Caki2 (cell line): ENCODE measurements around the gene TSR1. TPM values are rescaled to one million over a fixed set of nuclear protein-coding genes. Genes with fewer than 3 reads are reported as not detected.

Experiments used
- DNase-seq: peaks from one replicate; pipeline ENCODE4 v3.0.0-alpha.2; 2015; ENCODE audit warnings: low read depth
- in situ Hi-C: cut with HindIII; loops from 2 replicates; pipeline ENCODE4 v1.10.0; 2016; ENCODE audit warnings: low sequenced_read_pairs, low pct_unique_long_range_greater_than_20kb, mixed read lengths
- total RNA-seq: library from RNA; depleted of rRNA; stranded (reverse); fragments of >200 nt; shearing (Covaris generic); gene quantifications from 2 replicates; pipeline ENCODE4 v1.2.3, GENCODE V29; 2014; ENCODE audit warnings: low replicate concordance; rRNA removed

Gene TSR1
- total RNA-seq, 1 experiment from 2014 or later, result 29.1 TPM

GRCh38 chr17:2303204-2304188 lies 32.8 kb downstream of the TSR1 start, which contains the start of the genes SMG6 and SRR:
SMG6 (minus strand) TSS chr17:2303785; CDS start chr17:2303720, 65 bp downstream.
SRR (plus strand) TSS chr17:2303950; CDS start chr17:2315561, 11,611 bp downstream.
- peak; percentile 79 for DNase-seq
- in situ Hi-C loops, result no loop called here

DNA sequence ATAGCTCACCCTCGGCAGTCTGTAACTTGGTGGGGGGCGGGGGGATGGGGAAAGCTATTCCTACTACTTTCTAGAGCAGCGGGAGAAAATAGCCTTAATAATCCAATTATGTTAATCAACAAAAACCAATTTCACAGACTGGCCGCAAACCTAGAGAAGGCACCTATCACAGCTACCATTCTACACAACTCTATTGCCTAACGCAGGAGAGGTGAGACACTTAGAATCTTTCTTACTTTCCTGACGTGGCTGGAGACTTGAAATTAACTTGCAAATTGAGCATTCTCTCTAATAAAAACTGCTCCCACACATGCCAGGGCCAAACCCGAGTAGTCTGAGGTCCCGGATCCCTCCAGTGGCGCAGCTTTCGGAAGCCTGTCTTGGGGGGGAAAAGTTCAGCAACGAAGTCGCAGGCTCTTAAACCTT lies 33.5 kb downstream of the TSR1 start:
- in situ Hi-C loops, result no loop called here
- DNase-seq, result no peak

DNA sequence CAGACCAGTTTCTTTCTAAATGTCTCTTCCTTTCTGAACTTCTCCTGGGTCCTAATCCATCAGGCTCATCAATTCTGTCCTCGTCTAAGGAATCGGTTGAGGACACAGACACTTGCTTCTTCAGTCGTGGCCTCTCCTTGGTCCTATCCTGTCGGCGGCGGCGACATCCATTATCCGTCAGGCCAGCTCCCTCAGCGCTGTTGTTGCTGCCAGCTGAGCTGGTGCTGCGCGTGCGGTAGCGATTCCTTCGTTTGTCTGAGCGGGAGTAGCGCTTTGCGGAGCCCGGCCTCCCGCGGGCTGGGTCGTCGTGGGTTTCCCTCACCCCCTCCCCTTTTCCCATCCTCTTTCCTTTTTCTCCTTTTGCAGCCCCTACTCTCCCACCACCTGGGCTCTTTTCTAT lies 36.5 kb downstream of the TSR1 start:
- no peak for DNase-seq
- in situ Hi-C loops, result no loop called here

DNA sequence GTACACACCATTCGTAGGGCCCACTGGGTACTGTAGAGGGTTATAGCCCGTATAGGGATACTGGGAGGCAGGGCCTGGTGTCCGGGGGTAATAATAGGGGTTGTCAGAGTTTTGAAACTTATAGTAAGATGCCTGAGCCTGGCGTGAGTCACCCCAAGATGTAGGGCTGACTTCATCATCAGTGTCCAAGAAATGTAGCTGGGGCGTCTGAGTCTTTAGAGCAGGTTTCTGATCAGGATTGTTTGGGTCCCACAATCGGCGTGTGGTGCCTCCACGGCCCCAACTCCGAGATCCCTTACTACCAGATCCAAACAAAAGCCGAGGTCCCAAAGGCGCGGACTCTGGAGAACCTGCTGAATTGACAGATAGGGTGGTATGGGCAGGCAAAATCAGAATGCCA lies 37.1 kb downstream of the TSR1 start:
- in situ Hi-C loops, result no loop called here
- no peak for DNase-seq

- in situ Hi-C loops, result no loop called here
- DNase-seq, result no peak
Observed at GRCh38 chr17:2297023-2297422, 39.2 kb downstream of the TSR1 start.

DNA sequence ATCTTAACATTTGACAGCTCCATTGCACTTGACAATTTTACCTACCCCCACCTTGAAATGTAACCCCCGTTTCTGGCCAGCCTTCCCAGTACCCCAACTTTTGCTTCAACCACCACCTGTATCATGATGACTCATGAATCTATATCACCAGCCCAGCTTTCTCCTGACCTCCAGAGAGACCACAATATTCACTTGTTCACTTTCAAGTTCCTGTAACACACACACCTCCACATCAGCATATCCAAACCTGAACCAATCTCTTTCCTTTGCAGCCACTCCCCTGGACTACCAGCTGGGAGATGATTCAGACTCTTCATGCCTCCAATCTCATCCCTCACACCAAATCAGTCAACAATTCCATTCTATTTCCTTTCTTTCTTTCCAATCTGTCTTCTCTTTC lies 40.7 kb downstream of the TSR1 start:
- DNase-seq, result peak; percentile 41
- in situ Hi-C loops, result no loop called here

- in situ Hi-C loops, result no loop called here
- DNase-seq, result no peak
Observed at GRCh38 chr17:2292100-2292499, 44.2 kb downstream of the TSR1 start.

DNA sequence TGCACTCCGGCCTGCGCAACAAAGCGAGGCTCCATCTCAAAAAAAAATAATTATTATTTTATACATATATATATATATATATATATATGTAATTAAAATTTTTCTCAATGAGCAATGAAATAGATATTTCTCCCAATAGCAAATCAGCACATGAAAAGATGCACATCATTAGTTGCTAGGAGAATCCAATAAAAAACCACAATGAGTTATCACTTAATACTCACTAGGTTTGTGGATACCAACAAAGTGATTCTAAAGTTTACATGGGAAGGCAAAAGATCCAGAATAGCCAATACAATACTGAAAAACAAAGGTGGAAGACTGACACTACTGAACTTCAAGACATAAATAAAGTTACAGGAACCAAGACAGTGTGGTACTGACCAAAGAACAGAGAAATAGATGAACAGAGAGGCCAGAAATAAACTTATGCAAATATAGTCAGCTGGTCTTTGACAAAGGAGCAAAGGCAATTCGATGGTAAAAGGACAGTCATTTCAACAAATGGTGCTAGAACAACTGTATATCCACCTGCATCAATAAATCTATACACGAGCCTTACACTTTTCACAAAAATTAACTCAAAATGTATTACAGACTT lies 46.3 kb downstream of the TSR1 start:
- DNase-seq, result no peak
- in situ Hi-C loops, result no loop called here

DNA sequence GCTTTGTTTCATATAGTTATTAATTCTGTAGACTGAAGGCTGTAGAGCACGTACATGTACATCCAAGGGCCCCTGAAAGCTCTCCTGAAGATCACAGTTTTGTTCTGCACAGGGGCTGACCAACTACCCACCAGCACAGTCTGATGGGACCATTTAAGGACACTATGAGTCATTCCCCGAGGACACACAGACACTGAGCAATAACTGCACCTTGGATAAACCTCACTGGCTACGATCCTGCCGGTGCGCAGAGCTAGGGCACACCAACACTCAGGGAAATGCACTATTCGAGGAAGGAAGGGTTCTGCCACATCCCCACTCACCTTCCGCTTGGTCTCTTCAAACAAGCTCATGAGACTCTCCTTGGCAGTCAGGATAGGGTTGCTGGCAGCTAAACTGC lies 53.0 kb downstream of the TSR1 start:
- DNase-seq, result no peak
- in situ Hi-C loops, result no loop called here

GRCh38 chr17:2282297-2282873 lies 53.9 kb downstream of the TSR1 start:
- peak; percentile 59 for DNase-seq
- in situ Hi-C loops, result no loop called here

- no peak for DNase-seq
- in situ Hi-C loops, result no loop called here
Observed at GRCh38 chr17:2279707-2280106, 56.5 kb downstream of the TSR1 start.

DNA sequence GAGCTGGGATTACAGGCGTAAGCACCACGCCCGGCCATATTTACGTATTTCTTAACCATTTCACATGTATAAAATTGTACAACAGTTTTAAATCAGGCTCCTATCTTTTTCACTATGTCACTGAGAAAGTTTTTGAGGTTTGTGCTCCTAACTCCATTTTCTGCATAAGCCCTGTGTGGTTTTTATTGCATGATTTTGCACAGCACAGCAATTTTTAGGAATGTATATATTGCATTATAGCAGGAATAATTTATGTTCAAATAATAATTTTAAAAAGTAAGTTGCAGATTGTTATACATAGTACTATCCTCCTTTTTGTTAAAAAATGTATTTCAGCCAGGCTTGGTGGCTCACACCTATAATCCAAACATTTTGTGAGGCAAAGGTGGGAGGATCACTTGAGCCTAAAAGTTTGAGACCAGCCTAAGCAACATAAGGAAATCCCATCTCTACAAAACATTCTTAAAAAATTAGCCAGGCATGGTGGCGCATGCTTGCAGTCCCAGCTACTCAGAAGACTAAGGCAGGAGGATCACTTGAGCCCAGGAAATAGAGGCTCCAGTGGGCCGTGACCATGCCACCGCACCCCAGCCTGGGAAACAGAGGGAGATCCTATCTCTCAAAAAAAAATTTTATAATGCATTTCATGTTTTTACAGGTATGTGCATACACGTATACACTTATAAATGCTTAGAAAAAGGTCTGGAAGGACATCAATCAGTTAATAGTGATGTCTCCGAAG lies 58.7 kb downstream of the TSR1 start:
- in situ Hi-C loops, result no loop called here
- no peak for DNase-seq

- no peak for DNase-seq
- in situ Hi-C loops, result no loop called here
Observed at GRCh38 chr17:2275722-2276121, 60.5 kb downstream of the TSR1 start.

DNA sequence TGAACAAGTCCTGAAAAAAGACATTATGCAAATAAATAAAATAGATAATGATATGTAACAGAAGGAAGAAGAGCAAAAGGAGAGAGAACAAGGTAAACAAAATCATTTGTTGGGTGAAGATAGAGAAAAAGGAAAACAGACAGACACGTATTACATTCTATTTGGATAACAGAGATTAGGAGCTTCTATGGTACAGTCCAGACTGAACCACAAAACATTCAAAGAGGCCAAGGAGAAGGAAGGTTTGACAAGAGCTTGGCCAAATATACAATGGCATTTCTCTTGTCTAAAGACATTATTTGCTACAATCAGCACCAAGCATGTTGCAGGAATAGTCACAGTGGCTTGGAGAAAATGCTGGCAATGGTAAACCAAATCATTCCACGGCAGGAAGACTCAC lies 61.8 kb downstream of the TSR1 start:
- in situ Hi-C loops, result no loop called here
- DNase-seq, result no peak

Other genes starting within 250 kb of the TSR1 start
- 5.8 and 20.3 TPM in 2 replicates for gene SMG6, start 32.7 kb downstream of the TSR1 start, total RNA-seq
- gene SRR, start 32.5 kb downstream of the TSR1 start, total RNA-seq, result 7.8 and 28.3 TPM in 2 replicates
- gene SGSM2, start 1.0 kb upstream of the TSR1 start, total RNA-seq, result 16.9 and 26.1 TPM in 2 replicates
- gene MNT, start 64.6 kb upstream of the TSR1 start, total RNA-seq, result 0.35 and 0.68 TPM in 2 replicates
- 22.8 and 25.4 TPM in 2 replicates for gene METTL16, start 175.4 kb upstream of the TSR1 start, total RNA-seq